ENCODE data around the gene GNAT2.
A peak's percentile ranks its signal among the peaks of the same experiment; 100 is the strongest.

Gene GNAT2

GRCh38 chr1:109626682-109627408, 7.4 kb upstream of the GNAT2 start:
- no peak for DNase-seq

- DNase-seq, result no peak
These were observed 6.5 kb upstream of the GNAT2 start for GRCh38 chr1:109625601-109626560.

- DNase-seq, result no peak
These were observed 5.8 kb upstream of the GNAT2 start for GRCh38 chr1:109625176-109625575.

GRCh38 chr1:109624201-109625010, 5.0 kb upstream of the GNAT2 start:
- DNase-seq, result peak; percentile 44

- DNase-seq, result no peak
These were observed 4.3 kb upstream of the GNAT2 start for GRCh38 chr1:109623601-109624161.

- DNase-seq, result no peak
These were observed 3.5 kb upstream of the GNAT2 start for GRCh38 chr1:109622895-109623294.

GRCh38 chr1:109622137-109622892, 2.9 kb upstream of the GNAT2 start:
- no peak for DNase-seq

- no peak for DNase-seq
These were observed 2.1 kb upstream of the GNAT2 start for GRCh38 chr1:109621379-109622136.

GRCh38 chr1:109620841-109621286, 1.4 kb upstream of the GNAT2 start:
- DNase-seq, result peak; percentile 85

GRCh38 chr1:109620401-109620791, 980 bp upstream of the GNAT2 start:
- DNase-seq, result no peak

- no peak for DNase-seq
These were observed 498 bp downstream of the GNAT2 start for GRCh38 chr1:109618661-109619575.

GRCh38 chr1:109617291-109617801, 2.1 kb downstream of the GNAT2 start:
- DNase-seq, result no peak

- no peak for DNase-seq
These were observed 3.0 kb downstream of the GNAT2 start for GRCh38 chr1:109616391-109616790.

GRCh38 chr1:109615879-109616278, 3.5 kb downstream of the GNAT2 start:
- DNase-seq, result no peak

- DNase-seq, result no peak
These were observed 5.9 kb downstream of the GNAT2 start for GRCh38 chr1:109613361-109614147.

- no peak for DNase-seq
These were observed 8.0 kb downstream of the GNAT2 start for GRCh38 chr1:109611308-109611990.

- no peak for DNase-seq
These were observed 8.7 kb downstream of the GNAT2 start for GRCh38 chr1:109610609-109611307.

GRCh38 chr1:109609881-109610280, 9.5 kb downstream of the GNAT2 start:
- no peak for DNase-seq
